Measurements from ENCODE around the gene ANAPC16. TPM values are rescaled to one million over a fixed set of nuclear protein-coding genes. Genes with fewer than 3 reads are reported as not detected.

ANAPC16 gene
- total RNA-seq, 3 donors from 2014 or later: 72.1 to 126 (median 83.5) TPM

DNA sequence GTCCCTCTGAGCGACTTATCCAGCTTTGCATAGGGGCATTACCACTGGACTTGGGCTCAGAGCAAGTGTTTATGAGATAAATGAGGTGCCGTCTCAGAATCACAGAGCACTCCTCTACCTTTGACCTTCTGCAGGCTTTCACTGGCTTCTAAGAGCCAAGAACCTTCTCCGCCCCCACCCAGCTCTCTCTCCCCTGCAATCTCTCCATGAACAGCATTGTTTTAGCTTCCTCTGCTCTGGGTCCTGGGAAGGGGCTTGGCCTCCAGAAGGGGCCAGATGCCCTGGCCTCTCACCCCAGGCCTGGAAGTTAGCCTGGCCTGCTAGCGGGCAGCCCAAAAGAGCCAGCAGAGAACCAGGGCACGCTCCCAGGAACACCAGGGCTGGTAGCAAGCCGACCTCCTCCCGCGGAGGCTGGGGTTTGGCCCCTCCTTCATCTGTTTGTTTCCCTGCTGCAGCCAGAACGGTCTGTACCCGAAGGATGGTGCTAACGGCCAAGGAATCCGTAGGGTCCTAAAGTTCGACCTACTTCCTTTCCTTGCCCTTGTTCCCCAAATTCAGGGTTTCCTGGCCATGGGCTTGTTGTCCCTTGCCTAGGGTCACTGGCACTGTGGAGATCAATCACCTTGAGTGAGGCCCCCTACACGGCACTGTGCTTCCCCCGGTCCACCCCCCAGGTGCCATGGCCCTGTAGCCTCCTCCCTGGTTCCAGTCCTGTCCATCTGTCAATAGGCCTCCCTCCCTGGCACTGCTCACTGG is 39.2 kb downstream of the ANAPC16 start:
- DNase-seq (peak; percentile 75 to 91 (median 83)), ATAC-seq (peak; percentile 93)
- H3K4me1 ChIP-seq (ENCODE audit: low read depth): peaks cover 48% of the 10 kb centered on the region
- H3K36me3 ChIP-seq (ENCODE audit: low read depth): no peaks in the 10 kb centered on the region
- H3K4me3 ChIP-seq: no peak overlapping the region
- TF ChIP-seq, protein P1, sequence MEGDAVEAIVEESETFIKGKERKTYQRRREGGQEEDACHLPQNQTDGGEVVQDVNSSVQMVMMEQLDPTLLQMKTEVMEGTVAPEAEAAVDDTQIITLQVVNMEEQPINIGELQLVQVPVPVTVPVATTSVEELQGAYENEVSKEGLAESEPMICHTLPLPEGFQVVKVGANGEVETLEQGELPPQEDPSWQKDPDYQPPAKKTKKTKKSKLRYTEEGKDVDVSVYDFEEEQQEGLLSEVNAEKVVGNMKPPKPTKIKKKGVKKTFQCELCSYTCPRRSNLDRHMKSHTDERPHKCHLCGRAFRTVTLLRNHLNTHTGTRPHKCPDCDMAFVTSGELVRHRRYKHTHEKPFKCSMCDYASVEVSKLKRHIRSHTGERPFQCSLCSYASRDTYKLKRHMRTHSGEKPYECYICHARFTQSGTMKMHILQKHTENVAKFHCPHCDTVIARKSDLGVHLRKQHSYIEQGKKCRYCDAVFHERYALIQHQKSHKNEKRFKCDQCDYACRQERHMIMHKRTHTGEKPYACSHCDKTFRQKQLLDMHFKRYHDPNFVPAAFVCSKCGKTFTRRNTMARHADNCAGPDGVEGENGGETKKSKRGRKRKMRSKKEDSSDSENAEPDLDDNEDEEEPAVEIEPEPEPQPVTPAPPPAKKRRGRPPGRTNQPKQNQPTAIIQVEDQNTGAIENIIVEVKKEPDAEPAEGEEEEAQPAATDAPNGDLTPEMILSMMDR (IDR thresholded peaks at IDR 0.05): no peak
- intact Hi-C loops (cut with DNase I, micrococcal nuclease): no loop called here
- no peaks in the 10 kb centered on the region for H3K9me3 ChIP-seq

DNA sequence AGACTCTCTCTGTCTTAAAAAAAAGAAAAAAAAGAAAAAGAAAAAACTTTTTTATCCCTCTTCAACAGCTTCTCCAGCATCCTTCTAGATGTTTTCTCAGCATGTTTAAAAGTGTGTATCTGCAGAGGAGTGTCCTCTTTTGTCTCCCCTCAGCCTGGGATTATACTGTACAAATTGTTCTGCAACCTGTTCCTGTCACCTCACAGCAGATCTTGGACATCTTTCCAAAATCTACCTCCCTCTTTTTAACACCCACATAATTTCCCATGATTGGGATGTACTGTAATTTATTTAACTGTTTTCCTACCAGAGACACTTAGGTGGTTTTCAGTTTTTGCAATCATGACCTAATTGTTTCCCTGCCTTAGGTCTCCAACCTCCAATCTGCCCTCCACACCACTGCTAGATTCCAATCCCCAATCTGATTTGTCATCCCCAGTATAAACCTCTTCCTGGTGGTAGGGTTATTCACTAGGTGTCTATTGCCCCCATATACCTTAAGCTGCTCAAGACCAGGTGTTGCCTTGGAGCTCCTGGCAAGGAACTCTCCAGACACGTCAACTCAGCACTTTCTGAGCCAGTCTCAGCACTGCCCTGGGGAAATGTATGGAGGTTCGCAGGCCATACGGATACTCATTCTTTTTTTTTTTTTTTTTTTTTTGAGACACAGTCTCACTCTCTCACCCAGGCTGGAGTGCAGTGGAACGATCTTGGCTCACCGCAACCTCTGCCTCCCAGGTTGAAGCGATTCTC is 40.3 kb downstream of the ANAPC16 start:
- no peaks in the 10 kb centered on the region for H3K9me3 ChIP-seq
- peaks cover 54% of the 10 kb centered on the region for H3K4me1 ChIP-seq (ENCODE audit: low read depth)
- no peak for ATAC-seq
- intact Hi-C loops (cut with DNase I, micrococcal nuclease): no loop called here
- H3K36me3 ChIP-seq (ENCODE audit: low read depth): no peaks in the 10 kb centered on the region
- TF ChIP-seq, protein P1 (IDR thresholded peaks at IDR 0.05): no peak
- no peak overlapping the region for H3K4me3 ChIP-seq
- peak in 1 of 3 donors; percentile 15 for DNase-seq

DNA sequence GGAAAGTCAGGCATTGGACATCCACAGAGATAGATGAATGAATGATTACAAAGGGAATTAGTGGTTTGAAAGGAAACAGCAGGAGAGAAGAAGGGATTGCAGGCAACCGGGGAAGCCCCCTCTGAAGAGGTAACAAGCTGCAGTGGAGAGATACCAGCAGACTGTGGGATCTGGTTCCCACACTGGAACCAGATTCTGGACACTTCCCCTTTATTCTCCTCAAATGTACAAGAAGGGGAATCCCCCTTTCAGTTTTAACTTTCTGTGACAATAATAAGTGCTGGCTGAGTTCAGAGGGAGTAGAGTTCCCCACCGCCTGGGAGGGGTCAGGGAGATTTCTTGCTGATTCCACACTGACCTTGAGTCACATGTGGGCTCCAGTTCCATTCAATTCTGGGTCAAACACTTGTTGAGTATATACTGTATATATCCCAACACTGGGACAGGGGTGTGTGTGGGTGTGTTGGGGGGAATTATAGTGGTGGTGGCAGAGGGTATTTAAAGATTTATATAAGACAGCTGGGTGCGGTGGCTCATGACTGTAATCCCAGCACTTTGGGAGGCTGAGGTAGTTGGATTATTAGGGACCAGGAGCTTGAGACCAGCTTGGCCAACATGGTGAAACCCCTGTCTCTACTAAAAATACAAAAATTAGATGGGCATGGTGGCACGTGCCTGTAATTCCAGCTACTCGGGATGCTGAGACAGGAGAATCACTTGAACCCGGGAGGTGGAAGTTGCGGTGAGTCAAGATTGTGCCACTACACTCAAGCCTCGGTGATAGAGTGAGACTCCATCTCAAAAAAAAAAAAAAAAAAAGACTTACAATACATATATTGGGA is 41.5 kb downstream of the ANAPC16 start:
- H3K36me3 ChIP-seq (ENCODE audit: low read depth): no peaks in the 10 kb centered on the region
- DNase-seq (peak in 1 of 3 donors; percentile 55), ATAC-seq (no peak)
- H3K4me3 ChIP-seq: no peak overlapping the region
- peaks cover 58% of the 10 kb centered on the region for H3K4me1 ChIP-seq (ENCODE audit: low read depth)
- intact Hi-C loops (cut with DNase I, micrococcal nuclease): no loop called here
- no peaks in the 10 kb centered on the region for H3K9me3 ChIP-seq
- TF ChIP-seq, protein P1 (IDR thresholded peaks at IDR 0.05): no peak

DNA sequence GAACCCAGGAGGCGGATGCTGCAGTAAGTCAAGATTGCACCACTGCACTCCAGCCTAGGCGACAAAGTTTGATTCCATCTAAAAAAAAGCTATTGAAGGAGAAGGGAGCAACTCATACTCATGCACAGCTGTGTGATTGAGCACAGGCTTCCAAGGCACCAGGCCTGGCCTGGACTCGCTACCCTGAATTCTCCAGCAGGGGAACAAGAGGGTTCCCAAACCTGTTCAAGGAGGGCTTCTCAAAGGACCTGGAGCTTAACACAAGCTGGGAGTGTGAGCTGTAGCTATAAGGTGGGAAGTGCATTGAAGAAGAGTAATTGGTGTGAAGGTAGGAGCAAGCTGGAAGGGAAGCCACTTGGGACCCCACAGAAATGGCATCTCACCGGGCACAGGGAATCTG is 42.8 kb downstream of the ANAPC16 start:
- ATAC-seq (no peak), DNase-seq (peak in 1 of 3 donors; percentile 16)
- Histone ChIP-seq H3K36me3 (ENCODE audit: low read depth) (no peaks in the 10 kb centered on the region), H3K9me3 (no peaks in the 10 kb centered on the region), H3K4me1 (ENCODE audit: low read depth) (peaks cover 60% of the 10 kb centered on the region), H3K4me3 (no peak overlapping the region)
- intact Hi-C loops (cut with DNase I, micrococcal nuclease): no loop called here
- TF ChIP-seq, protein P1 (IDR thresholded peaks at IDR 0.05): no peak

DNA sequence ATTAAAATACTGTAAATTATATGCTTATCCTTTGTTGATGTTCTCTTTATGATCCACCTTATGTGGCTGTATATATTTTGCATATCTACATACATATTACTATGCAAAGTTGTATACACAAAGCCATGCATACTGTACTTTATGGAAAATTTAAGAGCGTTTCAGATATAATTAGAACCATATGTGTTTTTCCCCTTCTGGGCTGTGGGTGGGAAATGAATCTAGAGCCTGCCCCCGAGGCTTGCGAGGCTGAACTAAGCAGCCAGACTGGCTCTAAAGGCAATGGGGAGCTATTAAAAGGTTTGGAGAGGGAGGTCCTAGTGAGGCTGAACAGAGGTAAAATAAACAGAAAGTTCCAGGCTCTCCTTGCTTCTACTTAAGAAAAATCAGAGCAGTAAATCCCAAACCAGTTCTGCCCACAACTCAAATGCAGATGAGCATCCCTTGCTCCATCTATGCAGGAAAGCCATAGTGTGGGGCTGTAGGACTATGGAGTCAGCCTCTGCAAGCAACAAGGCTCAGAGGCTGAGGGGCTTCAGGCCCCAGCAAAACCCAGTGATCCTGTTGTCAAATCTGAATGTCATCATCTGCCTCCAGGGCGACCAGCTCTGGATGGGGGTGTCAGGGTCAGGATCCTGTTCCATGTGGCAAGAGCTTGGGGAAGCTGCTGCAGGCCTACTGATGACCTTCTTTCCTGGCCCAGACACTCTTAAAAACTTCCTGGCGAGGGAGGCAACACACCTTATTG is 43.9 kb downstream of the ANAPC16 start:
- intact Hi-C loops (cut with DNase I, micrococcal nuclease): no loop called here
- ATAC-seq (peak; percentile 3), DNase-seq (peak in 1 of 3 donors; percentile 51)
- H3K4me3 ChIP-seq: no peak overlapping the region
- TF ChIP-seq, protein P1 (IDR thresholded peaks at IDR 0.05): no peak
- H3K9me3 ChIP-seq: no peaks in the 10 kb centered on the region
- H3K36me3 ChIP-seq (ENCODE audit: low read depth): no peaks in the 10 kb centered on the region
- peaks cover 53% of the 10 kb centered on the region for H3K4me1 ChIP-seq (ENCODE audit: low read depth)
